GM12872 (cell line): Measurements from ENCODE around the gene KRTAP10-4.
"Not testable (repeated sequence)": the region's sequence is repeated elsewhere in the genome, so short reads cannot be mapped to it uniquely, and the experiment has no call there.

Experiments
- TF ChIP-seq, protein P1 (sequence below): IDR thresholded peaks from 3 replicates; pipeline ENCODE4 v1.5.1; 2011; ENCODE audit warnings: low read depth, mild to moderate bottlenecking, low read length, moderate library complexity; ENCODE audit not compliant: insufficient read depth

Gene KRTAP10-4

DNA sequence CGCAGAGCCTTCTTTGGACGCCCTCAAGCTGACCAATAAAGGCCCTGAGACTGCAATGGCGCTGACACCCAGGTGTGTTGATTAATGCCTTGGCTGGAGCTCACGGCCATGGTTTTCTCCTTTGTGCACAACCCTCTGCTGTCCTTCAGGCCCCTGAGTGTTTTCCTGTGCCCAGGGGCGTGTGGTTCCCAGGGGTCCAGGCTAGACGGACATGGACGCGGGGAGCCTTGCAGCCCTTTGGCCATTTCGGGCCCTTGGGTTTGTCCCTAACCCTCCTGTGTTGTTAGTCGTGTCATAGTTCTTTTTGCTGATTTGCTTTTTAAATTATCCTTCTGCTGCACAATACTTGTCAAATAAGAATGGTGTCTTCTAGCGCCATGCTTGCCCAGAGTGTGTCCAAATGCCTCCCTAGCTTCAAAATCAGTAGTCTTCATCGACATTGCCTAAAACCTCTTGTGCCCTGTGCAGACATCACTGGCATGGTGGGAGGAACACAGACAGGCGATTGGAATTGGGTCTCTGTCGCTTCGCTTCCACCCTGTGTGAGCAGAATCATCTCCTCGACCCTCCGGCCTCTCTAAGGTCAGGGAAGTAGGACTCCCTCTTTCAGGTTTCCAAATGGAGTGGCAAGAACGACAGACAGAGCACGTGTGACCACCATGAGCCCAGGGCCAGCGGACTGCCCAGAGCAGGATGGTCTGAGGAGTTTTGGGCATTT, 1.9 kb downstream of the KRTAP10-4 start:
- TF ChIP-seq, protein P1, sequence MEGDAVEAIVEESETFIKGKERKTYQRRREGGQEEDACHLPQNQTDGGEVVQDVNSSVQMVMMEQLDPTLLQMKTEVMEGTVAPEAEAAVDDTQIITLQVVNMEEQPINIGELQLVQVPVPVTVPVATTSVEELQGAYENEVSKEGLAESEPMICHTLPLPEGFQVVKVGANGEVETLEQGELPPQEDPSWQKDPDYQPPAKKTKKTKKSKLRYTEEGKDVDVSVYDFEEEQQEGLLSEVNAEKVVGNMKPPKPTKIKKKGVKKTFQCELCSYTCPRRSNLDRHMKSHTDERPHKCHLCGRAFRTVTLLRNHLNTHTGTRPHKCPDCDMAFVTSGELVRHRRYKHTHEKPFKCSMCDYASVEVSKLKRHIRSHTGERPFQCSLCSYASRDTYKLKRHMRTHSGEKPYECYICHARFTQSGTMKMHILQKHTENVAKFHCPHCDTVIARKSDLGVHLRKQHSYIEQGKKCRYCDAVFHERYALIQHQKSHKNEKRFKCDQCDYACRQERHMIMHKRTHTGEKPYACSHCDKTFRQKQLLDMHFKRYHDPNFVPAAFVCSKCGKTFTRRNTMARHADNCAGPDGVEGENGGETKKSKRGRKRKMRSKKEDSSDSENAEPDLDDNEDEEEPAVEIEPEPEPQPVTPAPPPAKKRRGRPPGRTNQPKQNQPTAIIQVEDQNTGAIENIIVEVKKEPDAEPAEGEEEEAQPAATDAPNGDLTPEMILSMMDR: no peak

DNA sequence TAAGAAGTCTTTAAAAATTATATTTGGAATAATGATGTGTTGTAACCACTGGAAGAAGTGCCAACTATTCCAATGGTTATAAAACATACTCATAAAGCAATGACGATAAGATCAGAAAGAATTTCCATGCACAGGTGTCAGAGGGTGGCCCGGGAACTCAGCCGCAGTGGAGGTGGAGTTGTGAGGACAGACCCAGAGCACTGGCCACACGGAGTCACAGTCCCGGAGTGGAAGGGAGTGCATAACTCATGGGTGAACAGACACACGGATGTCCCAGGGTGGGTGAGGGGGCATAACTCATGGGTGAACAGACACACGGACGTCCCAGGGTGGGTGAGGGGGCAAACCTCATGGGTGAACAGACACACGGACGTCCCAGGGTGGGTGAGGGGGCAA, 2.5 kb downstream of the KRTAP10-4 start:
- TF ChIP-seq, protein P1: no peak

- TF ChIP-seq, protein P1: no peak
These were observed 5.0 kb downstream of the KRTAP10-4 start for GRCh38 chr21:44578371-44579055.

GRCh38 chr21:44579056-44579832, 5.7 kb downstream of the KRTAP10-4 start:
- TF ChIP-seq, protein P1: no peak

DNA sequence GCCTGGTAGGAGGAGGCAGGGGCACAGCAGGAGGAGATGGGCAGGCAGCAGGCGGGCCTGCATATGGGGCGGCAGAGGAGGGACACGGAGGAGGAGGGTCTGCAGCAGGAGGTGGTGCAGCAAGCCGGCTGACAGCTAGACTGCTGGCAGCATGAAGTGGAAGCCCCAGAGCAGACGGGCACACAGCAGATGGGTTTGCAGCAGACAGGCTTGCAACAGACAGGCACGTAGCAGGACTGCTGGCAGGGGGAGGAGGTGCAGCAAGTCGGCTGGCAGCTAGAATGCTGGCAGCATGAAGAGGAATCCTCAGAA, 6.3 kb downstream of the KRTAP10-4 start:
- TF ChIP-seq, protein P1: no peak

DNA sequence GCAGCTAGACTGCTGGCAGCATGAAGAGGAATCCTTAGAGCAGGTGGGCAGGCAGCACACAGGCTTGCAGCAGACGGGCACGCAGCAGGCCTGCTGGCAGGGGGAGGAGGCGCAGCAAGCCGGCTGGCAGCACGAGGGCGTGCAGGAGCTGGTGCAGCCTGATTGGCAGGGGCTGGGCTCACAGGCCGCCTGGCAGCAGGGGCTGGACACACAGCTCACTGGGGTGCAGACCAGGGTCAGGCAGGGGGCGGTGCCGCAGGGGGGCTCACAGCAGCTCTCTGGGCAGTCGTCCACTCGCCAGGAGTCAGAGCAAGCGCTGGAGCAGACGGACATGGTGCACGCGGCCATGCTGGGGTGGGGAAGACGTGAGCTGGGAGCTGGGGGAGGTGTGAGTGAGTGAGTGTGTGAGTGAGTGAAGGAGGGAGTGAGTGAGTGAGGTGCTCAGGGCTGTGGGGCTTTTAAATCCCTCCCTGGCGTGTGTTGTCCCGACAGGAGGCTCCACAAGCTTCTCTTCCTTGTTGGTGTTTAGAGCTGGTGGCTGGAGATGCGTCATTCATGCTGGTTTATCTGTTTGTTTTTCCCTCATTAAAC, 6.8 kb downstream of the KRTAP10-4 start, which contains the start of gene KRTAP10-5:
KRTAP10-5 (minus strand) TSS at position 374 of the 591 bp plus-strand sequence; CDS start at position 348, 26 bp downstream.
- TF ChIP-seq, protein P1: not testable (repeated sequence)

DNA sequence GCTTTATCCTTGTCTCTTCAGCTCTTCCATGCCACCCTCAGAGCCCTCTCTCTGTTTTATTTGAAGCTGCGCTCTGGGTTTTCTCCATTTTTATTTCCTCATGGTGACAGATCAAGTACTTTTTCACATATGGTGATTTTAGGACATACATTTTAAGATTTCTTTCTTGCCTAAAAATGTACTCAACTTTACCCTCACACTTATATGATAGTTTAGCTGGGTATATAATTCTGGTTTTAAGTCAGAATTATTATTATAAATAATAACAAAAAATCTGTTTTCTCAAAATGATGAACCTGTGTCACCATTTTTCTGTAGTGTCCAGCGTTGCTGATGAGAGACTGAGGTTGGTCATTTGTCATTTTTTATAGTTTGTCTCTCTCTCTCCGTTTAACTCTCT, 7.6 kb downstream of the KRTAP10-4 start:
- TF ChIP-seq, protein P1: no peak
